Middle frontal gyrus (tissue), 1 donor: ENCODE measurements around the gene ELMOD3.
"Not testable (repeated sequence)": the region's sequence is repeated elsewhere in the genome, so short reads cannot be mapped to it uniquely, and the experiment has no call there.

Source experiments
- DNase-seq: peaks from one replicate; pipeline ENCODE4 v3.0.0-alpha.2; 2015; ENCODE audit warnings: low spot score; ENCODE audit errors: extremely low spot score

ELMOD3 gene

DNA sequence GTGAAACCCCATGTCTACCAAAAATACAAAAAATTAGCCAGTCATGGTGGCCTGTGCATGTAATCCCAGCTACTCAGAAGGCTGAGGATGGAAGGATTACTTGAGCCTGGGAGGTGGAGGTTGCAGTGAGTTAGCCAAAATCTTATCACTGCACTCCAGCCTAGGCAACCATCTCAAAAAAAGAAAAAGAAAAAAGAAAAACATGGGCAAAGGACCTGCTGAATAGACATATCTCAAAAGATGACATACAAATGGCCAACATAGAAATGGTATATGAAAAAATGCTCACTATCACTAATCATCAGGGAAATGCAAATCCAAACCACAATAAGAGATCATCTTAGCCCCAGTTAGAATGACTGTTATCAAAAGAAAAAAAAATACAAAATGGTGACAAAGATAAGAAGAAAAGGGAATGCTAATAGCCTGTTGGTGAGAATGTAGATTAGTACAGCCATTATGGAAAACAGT, 25.4 kb upstream of the ELMOD3 start:
- no peak for DNase-seq

DNA sequence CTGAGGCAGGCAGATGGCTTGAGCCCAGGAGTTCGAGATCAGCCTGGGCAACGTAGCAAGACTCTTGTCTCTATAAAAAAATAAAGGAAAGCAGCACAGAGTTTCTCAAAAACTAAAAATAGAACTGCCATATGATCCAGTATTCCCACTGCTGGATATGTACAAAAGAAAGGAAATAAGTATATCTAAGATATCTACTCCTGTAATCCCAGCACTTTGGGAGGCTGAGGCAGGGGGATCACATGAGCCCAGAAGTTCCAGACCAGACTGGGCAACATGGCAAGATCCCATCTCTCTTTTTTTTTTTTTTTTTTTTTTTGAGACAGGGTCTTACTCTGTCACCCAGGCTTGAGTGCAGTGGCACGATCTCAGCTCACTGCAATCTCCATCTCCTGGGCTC, 24.9 kb upstream of the ELMOD3 start:
- DNase-seq: not testable (repeated sequence)

DNA sequence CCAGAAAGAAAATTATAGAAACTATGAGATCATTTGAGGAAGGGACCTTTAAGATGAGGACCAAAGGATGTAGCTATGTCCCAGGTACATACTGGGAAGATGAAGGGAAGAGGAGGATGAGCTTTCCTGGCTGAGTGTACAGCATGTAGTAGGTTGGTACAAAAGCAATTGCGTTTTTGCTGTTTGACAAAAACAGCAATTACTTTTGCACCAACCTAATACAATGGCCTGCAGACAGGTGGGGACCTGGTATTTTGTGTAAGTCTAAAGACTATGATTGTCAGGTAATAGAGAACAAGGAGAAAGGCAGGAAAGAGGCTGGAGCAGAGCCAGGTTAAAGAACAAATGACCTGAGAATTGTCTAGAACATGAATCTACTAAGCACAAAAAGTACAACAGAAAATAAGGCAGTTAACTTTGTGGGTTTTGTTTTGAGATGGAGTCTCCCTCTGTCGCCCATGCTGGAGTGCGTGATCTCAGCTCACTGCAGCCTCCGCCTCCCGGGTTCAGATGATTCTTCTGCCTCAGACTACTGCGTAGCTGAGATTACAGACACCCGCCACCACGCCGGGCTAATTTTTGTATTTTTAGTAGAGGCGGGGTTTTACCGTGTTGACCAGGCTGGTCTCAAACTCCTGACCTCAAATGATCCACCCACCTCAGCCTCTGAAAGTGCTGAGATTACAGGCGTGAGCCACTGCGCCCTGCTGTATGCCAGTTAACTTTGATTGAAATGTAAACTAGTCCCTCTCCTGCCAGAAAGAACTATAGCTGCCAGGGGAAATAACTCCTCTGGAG, 23.5 kb upstream of the ELMOD3 start:
- DNase-seq: no peak

DNA sequence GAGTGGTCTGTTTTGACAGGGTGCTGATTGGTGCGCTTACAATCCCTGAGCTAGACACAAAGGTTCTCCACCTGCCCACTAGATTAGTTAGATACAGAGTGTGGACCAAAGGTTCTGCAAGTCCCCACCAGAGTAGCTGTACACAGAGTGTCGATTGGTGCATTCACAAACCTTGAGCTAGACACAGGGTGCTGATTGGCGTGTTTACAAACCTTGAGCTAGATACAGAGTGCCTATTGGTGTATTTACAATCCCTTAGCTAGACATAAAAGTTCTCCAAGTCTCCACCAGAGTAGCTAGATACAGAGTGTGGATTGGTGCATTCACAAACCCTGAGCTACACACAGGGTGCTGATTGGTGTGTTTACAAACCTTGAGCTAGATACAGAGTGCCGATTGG, 20.7 kb upstream of the ELMOD3 start:
- DNase-seq: not testable (repeated sequence)

DNA sequence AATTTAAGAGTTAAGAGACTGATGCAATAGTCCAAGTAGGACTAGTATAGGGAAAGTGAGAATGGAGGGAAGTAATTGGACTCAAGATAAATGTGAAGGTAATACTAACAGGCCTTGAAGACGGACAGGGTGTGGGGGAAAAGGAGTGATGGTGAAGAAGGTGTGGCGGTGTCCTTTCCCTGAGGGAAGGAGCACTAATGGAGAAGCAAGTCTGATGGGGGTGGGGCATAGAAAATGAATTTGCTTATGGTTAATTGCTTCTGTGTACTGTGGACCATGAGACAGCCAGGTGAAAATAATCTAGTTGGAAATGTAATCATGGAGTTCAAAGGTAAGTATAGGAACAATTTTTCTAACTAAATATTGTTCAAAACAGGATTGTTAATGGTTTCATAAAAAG, 19.6 kb upstream of the ELMOD3 start:
- DNase-seq: no peak

DNA sequence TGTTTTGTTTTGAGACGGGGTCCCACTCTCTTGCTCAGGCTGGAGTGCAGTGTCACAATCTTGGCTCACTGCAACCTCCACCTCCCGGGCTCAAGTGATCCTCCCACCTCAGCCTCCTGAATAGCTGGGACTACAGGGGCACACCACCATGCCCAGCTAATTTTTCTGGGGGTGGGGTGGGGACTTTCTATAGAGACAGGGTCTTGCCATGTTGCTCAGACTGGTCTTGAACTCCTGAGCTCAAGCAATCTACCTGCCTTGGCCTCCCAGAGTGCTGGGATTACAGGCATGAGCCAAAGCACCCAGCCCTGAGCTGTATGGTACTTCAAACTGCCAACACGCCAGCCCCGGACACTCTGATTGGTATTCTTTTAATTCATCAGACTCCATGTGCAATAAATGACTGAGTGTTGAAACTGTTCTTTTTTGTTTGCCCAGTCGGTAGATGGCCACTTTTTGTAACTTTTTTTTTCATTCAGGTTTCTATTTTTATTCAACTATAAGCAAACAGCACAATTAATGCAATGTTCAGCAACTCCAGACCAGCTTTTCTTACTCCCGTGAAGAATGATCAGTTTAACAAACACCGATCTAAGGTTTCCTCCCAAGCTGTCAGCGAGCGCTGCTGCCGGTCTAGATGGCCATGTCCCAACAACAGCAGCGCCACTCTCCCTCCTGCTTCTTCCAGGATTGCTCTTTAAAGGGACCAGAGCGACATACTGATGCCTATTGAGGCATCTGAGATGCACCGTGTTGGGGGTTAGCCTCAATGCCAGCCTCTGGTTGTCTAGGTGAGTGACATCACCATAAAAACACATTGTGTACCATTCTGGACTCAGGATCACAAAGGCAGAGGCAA, 14.3 kb upstream of the ELMOD3 start:
- DNase-seq: no peak

DNA sequence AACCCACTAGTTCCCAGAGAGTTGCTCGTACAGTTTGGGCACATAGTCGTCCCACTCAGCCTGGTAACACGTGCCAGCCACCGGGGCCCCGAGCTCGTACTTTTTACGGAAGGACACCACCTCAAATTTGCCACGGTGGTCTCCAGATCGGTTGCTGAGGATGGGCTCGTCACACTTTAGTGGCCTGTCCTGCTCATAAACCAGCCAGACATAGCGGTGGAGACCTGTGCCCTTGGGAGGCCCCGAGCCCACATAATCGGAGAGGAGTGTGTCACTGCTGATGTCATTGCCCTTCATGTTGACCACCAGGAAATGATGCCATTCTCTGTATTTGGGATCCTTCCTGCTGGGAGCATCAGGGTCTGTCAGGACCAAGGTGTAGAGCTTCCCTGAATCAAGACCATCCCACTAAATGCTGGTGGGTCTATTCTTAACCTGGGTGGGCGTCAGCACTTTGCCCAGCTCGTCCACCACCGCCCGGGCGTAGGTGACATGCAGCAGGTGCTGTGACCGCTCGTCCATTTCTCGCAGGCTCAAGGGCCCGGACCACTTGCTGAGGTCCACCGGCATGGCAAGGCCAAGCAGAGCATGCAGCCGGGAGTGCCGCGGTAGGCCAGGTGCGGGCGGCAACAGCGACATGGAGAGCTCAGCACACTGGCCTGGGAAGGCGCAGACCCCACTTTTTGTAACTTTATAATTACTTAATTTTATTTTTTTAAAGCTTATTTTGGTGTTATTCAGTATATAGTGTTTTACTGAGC, 13.1 kb upstream of the ELMOD3 start:
- no peak for DNase-seq

DNA sequence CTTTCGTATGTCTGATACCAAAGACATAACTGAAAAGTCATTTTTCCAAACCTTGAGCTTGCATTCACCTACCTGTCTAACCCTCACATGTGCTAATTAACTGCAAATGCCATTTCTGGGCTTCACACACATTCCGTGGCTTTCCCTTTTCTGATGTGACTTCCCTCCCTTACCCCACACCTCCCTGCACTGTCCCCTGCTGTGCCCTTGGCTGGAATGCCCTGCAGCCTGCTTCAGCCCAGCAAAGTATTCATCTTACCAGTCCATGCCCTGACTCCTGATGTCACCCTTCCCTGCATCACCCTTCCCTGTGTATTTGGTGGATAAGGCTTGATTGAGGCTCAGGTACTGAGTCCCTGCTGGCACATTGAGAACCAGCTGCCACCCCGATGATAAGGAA, 12.4 kb upstream of the ELMOD3 start:
- no peak for DNase-seq

DNA sequence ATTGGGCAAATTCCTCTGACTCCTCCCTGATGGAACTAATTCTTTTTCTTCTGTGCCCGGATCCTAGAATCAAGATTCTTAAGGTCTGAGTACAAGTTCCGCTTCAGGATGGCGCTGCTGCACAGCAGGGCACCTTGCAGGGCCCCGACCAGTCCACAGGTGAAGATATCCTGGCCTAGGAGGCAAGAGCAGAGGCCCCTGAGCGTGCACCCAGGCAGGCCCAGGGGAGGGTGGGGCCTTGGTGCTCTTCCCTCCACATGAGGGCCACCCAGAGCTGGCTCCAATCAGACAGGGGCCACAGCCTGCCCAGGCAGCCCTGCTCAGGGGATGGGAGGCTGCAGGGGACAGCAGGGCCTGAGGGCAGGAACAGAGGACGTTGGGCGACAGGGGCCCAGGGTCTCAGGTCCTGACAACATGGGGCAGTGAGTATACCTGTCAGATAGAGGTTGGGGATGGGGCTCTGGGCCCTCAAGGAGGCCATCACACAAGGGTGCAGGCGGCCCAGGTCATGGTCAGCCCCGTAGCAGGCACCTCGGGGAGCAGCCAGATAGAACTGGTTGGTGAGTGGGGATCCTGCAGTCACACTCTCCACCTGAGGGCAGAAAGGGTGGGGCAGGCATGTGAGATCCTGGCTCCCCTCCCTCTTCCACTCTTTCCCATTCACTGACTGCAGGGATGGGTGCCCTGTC, 11.2 kb upstream of the ELMOD3 start:
- DNase-seq: not testable (repeated sequence)

DNA sequence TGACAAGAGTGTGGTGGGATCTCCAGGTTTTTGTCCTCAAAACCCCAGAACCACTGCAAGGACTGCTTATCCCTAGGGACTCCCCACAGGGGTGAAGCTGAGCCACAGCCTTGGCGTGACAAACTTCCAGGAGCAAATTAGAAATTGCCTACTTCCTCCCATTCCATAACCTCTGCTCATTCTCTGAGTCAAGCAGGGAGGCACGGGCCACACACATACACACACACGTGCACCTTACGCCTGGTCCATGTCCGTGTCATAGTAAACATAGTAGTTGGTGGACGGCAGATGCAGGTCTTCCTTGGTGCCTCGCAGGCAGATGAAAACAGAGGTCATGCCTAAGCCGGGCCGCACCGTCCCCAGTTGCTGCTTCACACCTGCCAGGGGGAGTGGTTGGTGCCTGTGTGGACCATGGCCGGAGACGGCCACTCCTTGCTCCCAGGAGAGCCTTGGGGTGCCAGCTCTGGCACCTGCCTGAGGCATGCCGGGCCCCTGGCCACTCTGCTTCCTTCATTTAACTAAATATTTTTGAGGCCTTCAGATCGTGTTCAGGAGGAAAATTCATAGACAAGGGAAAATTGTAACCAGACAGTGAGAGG, 10.1 kb upstream of the ELMOD3 start:
- no peak for DNase-seq

DNA sequence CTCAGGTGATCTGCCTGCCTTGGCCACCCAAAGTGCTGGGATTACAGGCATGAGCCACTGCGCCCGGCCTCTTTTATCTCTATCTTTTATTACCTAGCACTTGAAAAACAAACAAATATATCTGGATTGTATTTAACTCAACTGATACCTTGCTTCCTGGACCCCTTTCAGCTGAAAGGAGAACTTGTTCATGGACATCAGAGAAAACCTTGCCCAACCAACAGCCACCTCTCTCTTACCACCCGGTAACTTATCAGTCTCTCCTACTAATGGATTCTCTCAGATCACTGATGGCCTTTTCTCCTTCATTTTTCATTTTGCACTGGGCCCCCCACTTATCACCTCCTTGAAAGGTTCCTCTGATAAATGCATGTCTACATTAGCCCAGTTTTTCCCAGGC, 7.0 kb upstream of the ELMOD3 start:
- no peak for DNase-seq

DNA sequence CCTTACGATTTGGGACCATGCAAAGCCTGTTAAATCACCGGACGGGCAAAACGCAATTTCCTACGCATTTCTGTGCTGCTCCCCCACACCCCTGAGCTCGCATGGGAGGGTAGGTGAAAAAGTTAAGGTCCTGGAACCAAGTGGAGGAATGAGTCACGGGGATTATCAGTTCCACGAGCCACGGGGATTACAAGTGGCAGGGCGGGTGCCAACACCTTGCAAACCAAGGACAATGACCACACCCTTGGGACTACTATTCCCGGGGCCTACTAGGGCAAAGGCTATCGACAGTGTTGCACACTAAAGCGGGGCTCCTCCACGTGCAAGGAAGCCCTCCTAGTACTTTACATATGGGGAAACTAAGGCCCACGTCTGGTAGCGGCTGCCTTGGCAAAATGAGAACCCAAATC, 688 bp upstream of the ELMOD3 start:
- no peak for DNase-seq

DNA sequence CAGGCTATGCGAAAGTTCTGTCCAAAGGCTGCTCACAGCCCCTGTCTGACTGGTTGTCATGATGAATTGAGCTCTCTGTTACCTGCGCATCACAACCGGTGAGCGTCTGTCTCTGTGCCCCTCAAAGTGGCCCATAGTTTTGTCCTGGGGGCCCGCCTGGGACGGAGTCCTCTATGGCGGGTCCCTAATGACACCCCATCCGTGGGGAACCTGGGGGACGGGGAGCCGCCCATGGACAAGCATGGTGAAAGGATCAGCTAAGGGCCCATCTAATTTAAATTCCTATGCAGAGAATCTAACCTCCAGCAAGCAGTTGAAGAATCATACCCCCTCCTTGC, 473 bp downstream of the ELMOD3 start:
- DNase-seq: no peak

DNA sequence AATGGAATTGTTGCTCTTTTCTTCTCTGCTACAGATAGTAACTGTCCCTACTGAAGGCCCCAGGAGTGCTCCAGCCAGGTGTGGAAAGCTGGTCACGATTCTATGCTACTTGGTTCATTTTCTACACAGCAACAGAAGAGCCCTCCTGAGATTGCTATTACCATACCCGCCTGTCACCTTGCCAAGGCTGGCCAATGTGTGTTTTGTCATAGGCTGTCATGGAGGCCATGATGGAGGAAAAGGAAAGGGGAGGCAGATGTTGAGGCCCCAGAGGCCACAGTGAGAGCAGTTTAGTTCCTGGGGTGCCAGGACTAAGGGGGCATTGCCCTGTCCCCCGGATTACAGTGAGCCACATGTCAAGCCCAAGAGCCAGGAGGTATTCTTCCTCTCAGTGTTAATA, 952 bp downstream of the ELMOD3 start:
- DNase-seq: no peak

DNA sequence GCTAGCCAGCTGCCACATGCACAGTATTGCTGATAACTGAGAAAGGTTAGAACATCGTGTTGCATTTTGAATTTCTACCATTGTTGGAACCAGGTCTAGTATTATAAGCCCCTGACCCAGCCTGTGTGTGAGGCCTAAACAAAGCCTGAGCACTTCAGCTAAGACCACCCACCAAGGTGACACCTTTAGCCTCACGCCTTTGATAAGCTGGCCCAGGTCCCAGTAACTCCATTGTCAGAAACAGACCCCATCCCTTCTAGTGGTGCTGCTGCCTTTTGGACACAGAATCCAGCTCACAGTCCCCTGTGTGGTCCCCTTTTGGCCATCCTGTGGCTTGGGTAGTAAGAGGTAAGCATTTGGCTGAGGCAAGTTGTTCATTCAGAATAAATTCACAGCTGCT, 1.6 kb downstream of the ELMOD3 start:
- DNase-seq: no peak

DNA sequence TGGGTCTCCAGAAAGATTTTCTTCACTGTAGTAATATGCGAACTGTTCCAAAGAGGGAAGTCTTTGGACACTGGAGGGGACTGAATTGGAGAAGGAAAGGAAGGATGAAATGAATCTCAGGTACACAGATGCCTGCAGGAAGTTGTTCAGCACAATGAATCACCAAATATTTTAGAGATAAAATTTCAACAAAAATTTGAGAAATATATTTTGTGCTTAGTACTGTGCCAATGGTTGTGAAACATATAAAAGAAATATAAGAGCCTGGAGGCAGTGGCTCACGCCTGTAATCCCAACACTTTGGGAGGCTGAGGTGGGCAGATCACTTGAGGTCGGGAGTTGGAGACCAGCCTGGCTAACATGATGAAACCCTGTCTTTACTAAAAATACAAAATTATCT, 3.2 kb downstream of the ELMOD3 start:
- DNase-seq: no peak

DNA sequence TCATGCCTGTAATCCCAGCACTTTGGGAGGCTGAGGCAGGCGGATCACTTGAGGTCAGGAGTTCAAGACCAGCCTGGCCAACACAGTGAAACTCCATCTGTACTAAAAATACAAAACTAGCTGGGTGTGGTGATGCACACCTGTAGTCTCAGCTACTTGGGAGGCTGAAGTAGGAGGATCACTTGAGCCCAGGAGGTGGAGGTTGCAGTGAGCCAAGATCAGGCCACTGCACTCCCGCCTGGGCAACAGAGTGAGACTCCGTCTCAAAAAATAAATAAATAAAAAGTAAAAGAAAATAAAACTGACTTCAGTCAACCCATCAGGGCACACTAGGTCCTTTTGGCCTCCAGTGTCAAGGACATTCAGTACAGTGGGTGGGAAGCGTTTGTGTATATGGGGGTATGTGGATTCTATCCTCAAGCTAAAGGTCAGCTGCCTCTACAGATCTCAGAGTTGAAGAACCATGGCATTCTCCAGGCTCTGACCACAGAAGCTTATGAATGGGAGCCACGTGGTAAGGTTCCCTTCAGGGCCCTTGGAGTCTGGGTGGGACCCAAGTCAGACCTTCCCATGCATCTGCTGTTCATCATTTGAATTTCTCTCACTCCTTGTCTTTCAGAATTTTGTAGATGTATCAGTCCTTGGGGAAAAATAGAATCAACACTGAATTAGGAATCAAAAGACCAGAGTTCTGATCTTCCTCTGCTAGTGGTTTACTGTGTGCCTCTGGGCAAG, 8.3 kb downstream of the ELMOD3 start:
- not testable (repeated sequence) for DNase-seq

DNA sequence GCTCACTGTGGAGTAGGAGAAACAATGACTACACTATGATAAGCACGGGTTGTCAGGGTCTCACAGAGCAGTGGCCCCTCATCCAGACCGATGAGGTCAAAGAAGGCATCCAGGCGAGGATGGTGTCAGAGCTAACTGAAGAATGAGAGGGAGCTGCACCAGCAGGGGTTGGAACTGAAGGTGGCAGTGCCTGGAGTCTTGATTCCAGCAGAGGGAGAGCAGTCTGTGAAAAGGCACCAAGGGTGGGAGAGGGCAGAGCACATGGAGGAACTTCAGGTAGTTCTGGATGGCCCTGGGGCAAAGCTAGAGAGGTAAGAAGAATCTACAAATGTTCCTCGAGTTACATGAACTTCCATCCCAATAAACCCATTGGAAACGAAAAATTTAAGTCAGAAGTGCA, 12.6 kb downstream of the ELMOD3 start:
- DNase-seq: no peak

DNA sequence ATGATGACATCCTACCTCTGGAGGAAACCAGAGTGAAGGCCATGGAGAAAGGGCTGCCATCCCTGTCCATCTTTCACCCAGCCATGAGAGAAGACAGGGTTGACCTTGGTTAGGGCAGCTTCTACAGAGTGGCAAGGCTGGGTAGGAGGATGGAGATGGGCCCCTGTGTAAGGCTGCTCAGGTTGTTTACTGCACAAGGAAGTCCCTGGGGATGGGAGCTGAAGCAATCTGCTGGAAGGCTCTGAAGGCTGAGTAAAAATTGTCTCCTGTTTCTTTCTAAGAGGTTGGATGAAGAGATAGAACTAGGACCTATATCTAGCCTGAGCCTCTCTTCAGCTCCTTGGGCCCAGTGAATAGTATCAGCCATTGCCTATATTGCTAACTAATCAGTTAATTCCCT, 14.4 kb downstream of the ELMOD3 start:
- no peak for DNase-seq

DNA sequence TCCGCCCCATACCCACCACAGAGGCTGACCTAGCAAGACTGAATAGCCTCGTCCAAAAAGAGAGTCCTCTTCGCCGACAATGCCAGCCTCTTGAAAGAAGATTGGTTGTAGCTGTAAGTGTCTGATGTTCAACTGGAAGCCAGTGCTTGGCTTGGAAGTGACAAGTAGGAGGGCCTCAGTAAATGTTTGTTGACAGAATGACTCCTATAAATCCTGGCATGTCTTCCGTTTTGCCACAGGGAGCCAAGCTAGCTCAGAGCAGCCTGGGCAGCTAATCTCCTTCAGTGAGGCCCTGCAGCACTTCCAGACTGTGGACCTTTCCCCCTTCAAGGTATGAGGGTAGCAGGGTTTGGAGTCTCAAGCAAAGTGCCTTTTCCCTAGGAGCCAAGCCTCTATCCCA, 14.9 kb downstream of the ELMOD3 start:
- no peak for DNase-seq
